ENCODE results near the gene RMND5B. TPM values are rescaled to one million over a fixed set of nuclear protein-coding genes. Genes with fewer than 3 reads are reported as not detected.
A peak's percentile ranks its signal among the peaks of the same experiment; 100 is the strongest.

The RMND5B gene
- total and polyA plus RNA-seq, 10 donors = 22.2 to 52.8 (median 36.1) TPM

DNA sequence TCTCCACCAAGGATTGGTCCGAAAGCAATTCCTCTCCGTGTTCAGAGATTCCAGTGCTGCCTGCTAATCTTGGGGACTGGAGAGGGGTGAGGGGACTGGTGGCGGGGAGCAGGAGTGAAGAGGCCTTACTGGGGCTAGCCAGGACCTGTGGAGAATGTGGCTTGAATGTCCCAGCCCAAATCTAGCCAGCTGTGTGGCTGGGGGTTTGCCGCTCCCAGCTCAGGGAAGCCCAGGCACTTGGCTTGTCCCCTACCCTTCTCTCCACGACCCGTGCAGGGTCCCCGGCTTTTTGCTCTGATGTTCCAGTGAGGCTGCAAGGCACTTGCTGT, 15.0 kb upstream of the RMND5B start:
- 37 to 61% (median 42%) methylated on average over 5 to 7 of the region's 7 CpGs for WGBS, 5 donors
- H3K36me3 ChIP-seq = peaks cover 0 to 6% (median 0%) of the 10 kb centered on the region in 6 donors
- H3K4me1 ChIP-seq = peaks cover 48 to 83% (median 80%) of the 10 kb centered on the region in 6 donors
- TF ChIP-seq POLR2AphosphoS5 (IDR thresholded peaks at IDR 0.05) (no peak), POLR2A (IDR thresholded peaks at IDR 0.05) (no peak)
- TF ChIP-seq, protein P1, sequence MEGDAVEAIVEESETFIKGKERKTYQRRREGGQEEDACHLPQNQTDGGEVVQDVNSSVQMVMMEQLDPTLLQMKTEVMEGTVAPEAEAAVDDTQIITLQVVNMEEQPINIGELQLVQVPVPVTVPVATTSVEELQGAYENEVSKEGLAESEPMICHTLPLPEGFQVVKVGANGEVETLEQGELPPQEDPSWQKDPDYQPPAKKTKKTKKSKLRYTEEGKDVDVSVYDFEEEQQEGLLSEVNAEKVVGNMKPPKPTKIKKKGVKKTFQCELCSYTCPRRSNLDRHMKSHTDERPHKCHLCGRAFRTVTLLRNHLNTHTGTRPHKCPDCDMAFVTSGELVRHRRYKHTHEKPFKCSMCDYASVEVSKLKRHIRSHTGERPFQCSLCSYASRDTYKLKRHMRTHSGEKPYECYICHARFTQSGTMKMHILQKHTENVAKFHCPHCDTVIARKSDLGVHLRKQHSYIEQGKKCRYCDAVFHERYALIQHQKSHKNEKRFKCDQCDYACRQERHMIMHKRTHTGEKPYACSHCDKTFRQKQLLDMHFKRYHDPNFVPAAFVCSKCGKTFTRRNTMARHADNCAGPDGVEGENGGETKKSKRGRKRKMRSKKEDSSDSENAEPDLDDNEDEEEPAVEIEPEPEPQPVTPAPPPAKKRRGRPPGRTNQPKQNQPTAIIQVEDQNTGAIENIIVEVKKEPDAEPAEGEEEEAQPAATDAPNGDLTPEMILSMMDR (IDR thresholded peaks at IDR 0.05 in 8 of 11, conservative IDR thresholded peaks at IDR 0.05 in 3 of 11) = no peak
- H3K9me3 ChIP-seq = peaks cover 0 to 4% (median 0%) of the 10 kb centered on the region in 8 donors
- DNase-seq = no peak
- intact Hi-C loops (cut with DNase I; ENCODE audit: low total_unique reads) = no loop called here
- peak overlapping the region in 7 of 8 donors; percentile 15 to 85 (median 63) for H3K27ac ChIP-seq
- peak overlapping the region in 4 of 8 donors; percentile 5 to 85 (median 56) for H3K4me3 ChIP-seq
- peaks cover 0 to 86% (median 26%) of the 10 kb centered on the region in 7 donors for H3K27me3 ChIP-seq (replicated peaks in 1 of 7)

DNA sequence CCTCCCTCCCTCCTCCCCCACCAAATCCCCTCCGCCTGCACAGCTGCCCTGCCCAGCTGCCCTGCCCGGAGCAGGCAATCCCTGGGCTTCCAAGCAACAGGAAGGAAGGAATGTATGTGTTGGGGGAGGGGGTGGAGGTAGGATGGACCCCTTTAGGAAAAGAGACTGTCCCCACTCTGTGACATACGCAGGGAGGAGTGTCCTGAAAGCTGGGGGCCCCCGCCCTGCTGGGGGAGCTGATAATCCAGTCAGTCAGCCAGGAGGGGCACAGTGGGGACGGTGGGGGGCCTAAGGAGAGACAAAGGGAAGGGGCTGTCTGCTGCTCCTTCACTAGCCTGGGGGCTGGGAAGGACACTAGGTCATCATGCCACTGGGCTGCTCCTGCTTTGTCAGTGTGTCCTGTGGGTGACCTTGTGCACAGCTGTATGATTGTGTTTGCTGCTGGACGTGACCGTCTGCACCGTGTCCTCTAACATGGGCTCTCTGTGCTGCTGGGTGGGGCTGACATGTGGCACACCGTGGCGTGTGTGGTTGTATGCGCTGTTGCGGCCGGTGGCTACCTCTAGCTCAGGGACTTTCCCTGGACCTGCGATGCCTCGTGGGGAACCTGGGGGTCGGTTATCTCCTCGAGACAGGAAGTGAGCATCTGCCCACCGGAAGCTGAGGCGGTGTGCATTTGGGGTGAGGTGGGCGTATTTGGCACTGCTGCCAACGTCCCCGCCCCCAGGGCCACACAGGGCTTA, 14.5 kb upstream of the RMND5B start:
- H3K27me3 ChIP-seq (replicated peaks in 1 of 7) = peaks cover 0 to 92% (median 26%) of the 10 kb centered on the region in 7 donors
- H3K27ac ChIP-seq = peak overlapping the region in 6 of 8 donors; percentile 37 to 85 (median 66)
- WGBS, 5 donors = 8 to 10% (median 9%) methylated on average over 17 to 22 of the region's 22 CpGs
- DNase-seq = peak; percentile 92
- TF ChIP-seq POLR2AphosphoS5 (IDR thresholded peaks at IDR 0.05) (peak; percentile 65 to 81 (median 76)), POLR2A (IDR thresholded peaks at IDR 0.05) (no peak)
- TF ChIP-seq, protein P1 (IDR thresholded peaks at IDR 0.05 in 8 of 11, conservative IDR thresholded peaks at IDR 0.05 in 3 of 11) = no peak
- peak overlapping the region in 3 of 8 donors; percentile 5 to 85 (median 66) for H3K4me3 ChIP-seq
- H3K4me1 ChIP-seq = peaks cover 54 to 89% (median 85%) of the 10 kb centered on the region in 6 donors
- intact Hi-C loops (cut with DNase I; ENCODE audit: low total_unique reads) = no loop called here
- H3K36me3 ChIP-seq = peaks cover 0 to 6% (median 0%) of the 10 kb centered on the region in 6 donors
- peaks cover 0 to 4% (median 0%) of the 10 kb centered on the region in 8 donors for H3K9me3 ChIP-seq

DNA sequence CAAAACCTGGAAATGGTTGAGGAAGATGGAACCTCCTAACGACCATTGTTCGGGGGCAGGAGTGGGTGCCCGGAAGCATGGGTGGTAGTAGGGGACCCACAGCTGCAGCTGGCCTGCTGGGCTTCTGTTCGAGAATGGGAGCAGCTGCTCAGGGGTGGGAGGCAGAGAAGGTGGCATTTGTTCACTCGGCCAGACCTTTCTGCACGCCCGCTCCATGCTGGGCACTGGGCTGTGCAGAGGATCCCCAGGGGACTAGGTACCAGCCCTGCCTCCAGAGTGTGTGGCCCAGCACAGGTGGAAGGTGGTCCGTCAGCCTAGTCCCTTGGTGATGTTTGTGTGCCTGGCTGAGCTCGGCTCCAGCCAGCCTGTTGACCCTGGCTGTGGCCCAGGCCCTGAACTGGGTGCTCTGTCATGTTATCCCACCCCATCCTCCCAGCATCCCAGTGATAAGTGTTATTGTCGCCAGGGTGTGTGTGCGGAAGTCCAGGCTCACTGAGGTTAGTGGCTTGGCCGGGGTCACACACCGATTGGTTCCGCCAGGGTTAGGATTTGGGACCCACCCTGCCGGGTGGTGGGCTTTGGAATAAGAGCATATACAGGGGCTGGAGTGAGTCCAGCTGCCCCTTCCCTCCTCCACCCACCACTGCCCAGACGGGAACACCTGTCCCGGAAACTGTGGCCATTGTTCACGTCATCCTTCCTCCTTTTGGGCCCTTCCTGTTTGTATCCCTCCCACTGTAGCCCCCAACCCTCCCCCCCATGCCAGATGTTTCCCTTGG, 12.7 kb upstream of the RMND5B start:
- Histone ChIP-seq H3K9me3 (no peaks in the 10 kb centered on the region), H3K27me3 (replicated peaks in 1 of 7) (peaks cover 0 to 91% (median 27%) of the 10 kb centered on the region in 7 donors), H3K27ac (peak overlapping the region in 5 of 8 donors; percentile 20 to 85 (median 68)), H3K4me3 (peak overlapping the region in 1 of 8 donors; percentile 48), H3K36me3 (peaks cover 0 to 18% (median 0%) of the 10 kb centered on the region in 6 donors), H3K4me1 (peaks cover 63 to 96% (median 92%) of the 10 kb centered on the region in 6 donors)
- DNase-seq = no peak
- intact Hi-C loops (cut with DNase I; ENCODE audit: low total_unique reads) = no loop called here
- WGBS, 5 donors = 41 to 50% (median 47%) methylated on average over 11 to 18 of the region's 18 CpGs
- TF ChIP-seq, protein P1 (IDR thresholded peaks at IDR 0.05 in 8 of 11, conservative IDR thresholded peaks at IDR 0.05 in 3 of 11) = no peak
- no peak for TF ChIP-seq POLR2A (IDR thresholded peaks at IDR 0.05)
- TF ChIP-seq POLR2AphosphoS5 (IDR thresholded peaks at IDR 0.05) = peak in 1 of 3 donors; percentile 50
